COLO668 (cell line): Measurements from ENCODE around the gene SPSB3.

ENCODE experiments used
- DNase-seq: peaks from one replicate; lab custom pipeline; 2025; ENCODE audit not compliant: unreplicated experiment; lab: John Stamatoyannopoulos, UW

The SPSB3 gene

GRCh38 chr16:1765826-1766225 is 16.5 kb downstream of the SPSB3 start:
- DNase-seq: no peak

- no peak for DNase-seq
These were observed 17.4 kb downstream of the SPSB3 start for GRCh38 chr16:1764971-1765370.

GRCh38 chr16:1763521-1764511 is 18.6 kb downstream of the SPSB3 start:
- peak; percentile 32 for DNase-seq

- DNase-seq: no peak
These were observed 19.4 kb downstream of the SPSB3 start for GRCh38 chr16:1762879-1763520.

GRCh38 chr16:1762196-1762878 is 20.0 kb downstream of the SPSB3 start:
- DNase-seq: no peak

GRCh38 chr16:1761751-1762150 is 20.6 kb downstream of the SPSB3 start:
- no peak for DNase-seq

- no peak for DNase-seq
These were observed 21.5 kb downstream of the SPSB3 start for GRCh38 chr16:1760911-1761310.

- DNase-seq: no peak
These were observed 22.9 kb downstream of the SPSB3 start for GRCh38 chr16:1759511-1759910.

GRCh38 chr16:1758923-1759322 is 23.4 kb downstream of the SPSB3 start:
- DNase-seq: no peak

GRCh38 chr16:1757714-1758461 is 24.5 kb downstream of the SPSB3 start:
- no peak for DNase-seq

- DNase-seq: no peak
These were observed 28.2 kb downstream of the SPSB3 start for GRCh38 chr16:1754204-1754603.

GRCh38 chr16:1752853-1753252 is 29.5 kb downstream of the SPSB3 start:
- DNase-seq: no peak

GRCh38 chr16:1751946-1752345 is 30.4 kb downstream of the SPSB3 start:
- DNase-seq: no peak

- DNase-seq: no peak
These were observed 32.9 kb downstream of the SPSB3 start for GRCh38 chr16:1749152-1750117.

- no peak for DNase-seq
These were observed 34.4 kb downstream of the SPSB3 start for GRCh38 chr16:1747934-1748333.

- no peak for DNase-seq
These were observed 35.6 kb downstream of the SPSB3 start for GRCh38 chr16:1746693-1747195.

- no peak for DNase-seq
These were observed 36.3 kb downstream of the SPSB3 start for GRCh38 chr16:1745900-1746692.

GRCh38 chr16:1745181-1745899 is 37.0 kb downstream of the SPSB3 start:
- no peak for DNase-seq
